GM13977 (cell line): ENCODE results near the gene KRT27.
"Not testable (repeated sequence)": the region's sequence is repeated elsewhere in the genome, so short reads cannot be mapped to it uniquely, and the experiment has no call there.

ENCODE experiments used
- DNase-seq: peaks from one replicate; pipeline ENCODE4 v3.0.0; 2012; ENCODE audit warnings: low spot score
- CTCF ChIP-seq: IDR thresholded peaks from 2 replicates; pipeline ENCODE4 v1.5.1; 2012; ENCODE audit warnings: mild to moderate bottlenecking, control low read depth; ENCODE audit not compliant: insufficient read depth; ENCODE audit errors: extremely low read depth, missing control alignments
- in situ Hi-C: fragments of 300-500 bp; cut with MboI; formaldehyde crosslinking; loops from one replicate; pipeline ENCODE4 v1.12.0; 2022; ENCODE audit warnings: low sequenced_read_pairs, low pct_unique_long_range_greater_than_20kb, mixed read lengths, inconsistent platforms; ENCODE audit not compliant: unreplicated experiment

Gene KRT27

GRCh38 chr17:40817103-40817682 lies 34.8 kb upstream of the KRT27 start:
- in situ Hi-C loops: no loop called here
- no peak for TF ChIP-seq CTCF
- DNase-seq: no peak

GRCh38 chr17:40816569-40816968 lies 34.2 kb upstream of the KRT27 start:
- no peak for TF ChIP-seq CTCF
- no peak for DNase-seq
- in situ Hi-C loops: no loop called here

GRCh38 chr17:40815381-40815780 lies 33.0 kb upstream of the KRT27 start:
- no peak for TF ChIP-seq CTCF
- in situ Hi-C loops: no loop called here
- DNase-seq: no peak

- in situ Hi-C loops: not testable (repeated sequence)
Observed at GRCh38 chr17:40814657-40815056, 32.3 kb upstream of the KRT27 start.

GRCh38 chr17:40813804-40814203 lies 31.5 kb upstream of the KRT27 start:
- in situ Hi-C loops: no loop called here
- no peak for DNase-seq
- no peak for TF ChIP-seq CTCF

More at GRCh38 chr17:40814657-40815056, 32.3 kb upstream of the KRT27 start:
- DNase-seq: not testable (repeated sequence)

GRCh38 chr17:40812639-40813038 lies 30.3 kb upstream of the KRT27 start:
- no peak for TF ChIP-seq CTCF
- DNase-seq: no peak
- in situ Hi-C loops: no loop called here

GRCh38 chr17:40810494-40810893 lies 28.1 kb upstream of the KRT27 start:
- no peak for DNase-seq
- in situ Hi-C loops: no loop called here
- no peak for TF ChIP-seq CTCF
